Measurements from ENCODE around the gene HERC4.
A peak's percentile ranks its signal among the peaks of the same experiment; 100 is the strongest.

The HERC4 gene

GRCh38 chr10:67917169-67917568, 157.9 kb downstream of the HERC4 start:
- no peak for DNase-seq (ENCODE audit: low read depth, low spot score)
- H3K4me3 ChIP-seq (ENCODE audit: low read depth, low read length) = no peak overlapping the region
- TF ChIP-seq CTCF (IDR thresholded peaks at IDR 0.05; ENCODE audit: low read depth, low read length) = no peak
- in situ Hi-C loops (cut with HindIII; ENCODE audit: low sequenced_read_pairs) = no loop called here

- DNase-seq (ENCODE audit: low read depth, low spot score) = no peak
- H3K4me3 ChIP-seq (ENCODE audit: low read depth, low read length) = no peak overlapping the region
- no peak for TF ChIP-seq CTCF (IDR thresholded peaks at IDR 0.05; ENCODE audit: low read depth, low read length)
- in situ Hi-C loops (cut with HindIII; ENCODE audit: low sequenced_read_pairs) = no loop called here
Measured at GRCh38 chr10:67914777-67915340, 160.2 kb downstream of the HERC4 start.

- H3K4me3 ChIP-seq (ENCODE audit: low read depth, low read length) = no peak overlapping the region
- no peak for DNase-seq (ENCODE audit: low read depth, low spot score)
- no peak for TF ChIP-seq CTCF (IDR thresholded peaks at IDR 0.05; ENCODE audit: low read depth, low read length)
- in situ Hi-C loops (cut with HindIII; ENCODE audit: low sequenced_read_pairs) = no loop called here
Measured at GRCh38 chr10:67912331-67912946, 162.6 kb downstream of the HERC4 start.

- no peak overlapping the region for H3K4me3 ChIP-seq (ENCODE audit: low read depth, low read length)
- in situ Hi-C loops (cut with HindIII; ENCODE audit: low sequenced_read_pairs) = no loop called here
- no peak for DNase-seq (ENCODE audit: low read depth, low spot score)
- TF ChIP-seq CTCF (IDR thresholded peaks at IDR 0.05; ENCODE audit: low read depth, low read length) = no peak
Measured at GRCh38 chr10:67903581-67903980, 171.5 kb downstream of the HERC4 start.

GRCh38 chr10:67893637-67894036, 181.4 kb downstream of the HERC4 start:
- no peak for TF ChIP-seq CTCF (IDR thresholded peaks at IDR 0.05; ENCODE audit: low read depth, low read length)
- in situ Hi-C loops (cut with HindIII; ENCODE audit: low sequenced_read_pairs) = no loop called here
- DNase-seq (ENCODE audit: low read depth, low spot score) = no peak
- H3K4me3 ChIP-seq (ENCODE audit: low read depth, low read length) = no peak overlapping the region

GRCh38 chr10:67884842-67885670, 190.0 kb downstream of the HERC4 start:
- TF ChIP-seq CTCF (IDR thresholded peaks at IDR 0.05; ENCODE audit: low read depth, low read length) = no peak
- DNase-seq (ENCODE audit: low read depth, low spot score) = peak; percentile 81
- H3K4me3 ChIP-seq (ENCODE audit: low read depth, low read length) = peak overlapping the region; percentile 81
- in situ Hi-C loops (cut with HindIII; ENCODE audit: low sequenced_read_pairs) = no loop called here

All from astrocyte of the spinal cord (primary cell).